Ishikawa (cell line): ENCODE measurements around the gene PIRT.

Experiments
- CEBPB ChIP-seq: IDR thresholded peaks from 2 replicates; pipeline ENCODE4 v1.6.1; 2012
- EP300 ChIP-seq: IDR thresholded peaks from 2 replicates; pipeline ENCODE4 v1.6.1; 2012; ENCODE audit warnings: borderline replicate concordance
- MAX ChIP-seq: IDR thresholded peaks from 2 replicates; pipeline ENCODE4 v1.6.1; 2012
- NFIC ChIP-seq: IDR thresholded peaks from 2 replicates; pipeline ENCODE4 v1.6.1; 2012
- RAD21 ChIP-seq: IDR thresholded peaks from 2 replicates; pipeline ENCODE4 v1.6.1; 2012; ENCODE audit warnings: low read depth
- TAF1 ChIP-seq: IDR thresholded peaks from 2 replicates; pipeline ENCODE4 v1.6.1; 2012; ENCODE audit warnings: low read depth, mild to moderate bottlenecking
- TEAD4 ChIP-seq: IDR thresholded peaks from 2 replicates; pipeline ENCODE4 v1.6.1; 2012
- USF1 ChIP-seq: IDR thresholded peaks from 2 replicates; pipeline ENCODE4 v1.6.1; 2012

- TF ChIP-seq TEAD4 = no peak
- TF ChIP-seq RAD21 = no peak
- TF ChIP-seq TAF1 = no peak
- TF ChIP-seq EP300 = no peak
- no peak for TF ChIP-seq MAX
- TF ChIP-seq USF1 = no peak
- no peak for TF ChIP-seq NFIC
- TF ChIP-seq CEBPB = no peak
These were observed 44.1 kb downstream of the PIRT start for GRCh38 chr17:10793816-10794215.
